HG02623 (cell line): ENCODE data around the gene NOD2.

Experiments
- ATAC-seq: cut with Tn5 transposase; IDR thresholded peaks from one replicate; pipeline ENCODE4 v1.9.1; 2021; ENCODE audit warnings: moderate library complexity; ENCODE audit not compliant: unreplicated experiment

Gene NOD2

GRCh38 chr16:50778284-50779163 lies 85.1 kb downstream of the NOD2 start:
- no peak for ATAC-seq

- no peak for ATAC-seq
These were observed 87.6 kb downstream of the NOD2 start for GRCh38 chr16:50781043-50781442.

GRCh38 chr16:50781518-50781917 lies 88.1 kb downstream of the NOD2 start:
- ATAC-seq = no peak
